BE2C (cell line): Measurements from ENCODE around the gene TCERG1L.

ENCODE experiments used
- DNase-seq: peaks from one replicate; pipeline ENCODE4 v3.0.0-alpha.2; 2020
- H3K27me3 ChIP-seq: fragments of 250-450 bp; sonication (Bioruptor Pico); 2 replicates; pipeline ENCODE4 v1.5.1; 2020; ENCODE audit warnings: mild to moderate bottlenecking
- H3K36me3 ChIP-seq: fragments of 250-450 bp; sonication (Bioruptor Pico); 2 replicates; pipeline ENCODE4 v1.5.1; 2020; ENCODE audit warnings: mild to moderate bottlenecking
- H3K4me1 ChIP-seq: fragments of 250-450 bp; sonication (Bioruptor Pico); 2 replicates; pipeline ENCODE4 v1.5.1; 2020
- H3K4me3 ChIP-seq: 2 replicates; pipeline ENCODE4 v1.5.1; 2011; ENCODE audit warnings: low read depth, low read length
- H3K9me3 ChIP-seq: fragments of 250-450 bp; sonication (Bioruptor Pico); 2 replicates; pipeline ENCODE4 v1.5.1; 2020
- TF ChIP-seq, protein P1 (sequence below): IDR thresholded peaks from 2 replicates; pipeline ENCODE4 v1.5.1; 2012; ENCODE audit warnings: mild to moderate bottlenecking, low read depth, low read length

The TCERG1L gene

DNA sequence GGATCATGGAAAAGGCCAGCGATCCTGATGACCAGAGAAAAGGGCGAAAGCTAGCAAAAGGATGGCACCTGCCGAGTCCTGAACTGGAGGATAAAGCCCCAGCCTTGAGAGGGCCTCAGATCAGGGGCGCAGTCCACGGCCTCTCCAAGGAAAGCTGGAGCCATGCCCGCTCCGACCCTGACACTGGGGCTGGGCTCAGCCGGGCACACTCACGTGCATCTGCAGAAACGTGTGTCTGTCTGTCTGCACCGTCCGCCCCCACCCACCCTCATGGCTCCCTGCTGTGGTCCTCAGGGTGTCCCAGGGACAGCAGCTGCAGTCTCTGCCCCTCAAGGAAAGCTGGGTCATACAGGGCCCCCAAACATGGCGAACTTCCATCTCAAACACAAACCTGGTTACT, 200.5 kb downstream of the TCERG1L start:
- H3K27me3 ChIP-seq, result no peaks in the 10 kb centered on the region
- TF ChIP-seq, protein P1, sequence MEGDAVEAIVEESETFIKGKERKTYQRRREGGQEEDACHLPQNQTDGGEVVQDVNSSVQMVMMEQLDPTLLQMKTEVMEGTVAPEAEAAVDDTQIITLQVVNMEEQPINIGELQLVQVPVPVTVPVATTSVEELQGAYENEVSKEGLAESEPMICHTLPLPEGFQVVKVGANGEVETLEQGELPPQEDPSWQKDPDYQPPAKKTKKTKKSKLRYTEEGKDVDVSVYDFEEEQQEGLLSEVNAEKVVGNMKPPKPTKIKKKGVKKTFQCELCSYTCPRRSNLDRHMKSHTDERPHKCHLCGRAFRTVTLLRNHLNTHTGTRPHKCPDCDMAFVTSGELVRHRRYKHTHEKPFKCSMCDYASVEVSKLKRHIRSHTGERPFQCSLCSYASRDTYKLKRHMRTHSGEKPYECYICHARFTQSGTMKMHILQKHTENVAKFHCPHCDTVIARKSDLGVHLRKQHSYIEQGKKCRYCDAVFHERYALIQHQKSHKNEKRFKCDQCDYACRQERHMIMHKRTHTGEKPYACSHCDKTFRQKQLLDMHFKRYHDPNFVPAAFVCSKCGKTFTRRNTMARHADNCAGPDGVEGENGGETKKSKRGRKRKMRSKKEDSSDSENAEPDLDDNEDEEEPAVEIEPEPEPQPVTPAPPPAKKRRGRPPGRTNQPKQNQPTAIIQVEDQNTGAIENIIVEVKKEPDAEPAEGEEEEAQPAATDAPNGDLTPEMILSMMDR, result no peak
- DNase-seq, result no peak
- H3K9me3 ChIP-seq, result no peaks in the 10 kb centered on the region
- no peaks in the 10 kb centered on the region for H3K36me3 ChIP-seq
- H3K4me3 ChIP-seq, result no peak overlapping the region
- no peaks in the 10 kb centered on the region for H3K4me1 ChIP-seq

DNA sequence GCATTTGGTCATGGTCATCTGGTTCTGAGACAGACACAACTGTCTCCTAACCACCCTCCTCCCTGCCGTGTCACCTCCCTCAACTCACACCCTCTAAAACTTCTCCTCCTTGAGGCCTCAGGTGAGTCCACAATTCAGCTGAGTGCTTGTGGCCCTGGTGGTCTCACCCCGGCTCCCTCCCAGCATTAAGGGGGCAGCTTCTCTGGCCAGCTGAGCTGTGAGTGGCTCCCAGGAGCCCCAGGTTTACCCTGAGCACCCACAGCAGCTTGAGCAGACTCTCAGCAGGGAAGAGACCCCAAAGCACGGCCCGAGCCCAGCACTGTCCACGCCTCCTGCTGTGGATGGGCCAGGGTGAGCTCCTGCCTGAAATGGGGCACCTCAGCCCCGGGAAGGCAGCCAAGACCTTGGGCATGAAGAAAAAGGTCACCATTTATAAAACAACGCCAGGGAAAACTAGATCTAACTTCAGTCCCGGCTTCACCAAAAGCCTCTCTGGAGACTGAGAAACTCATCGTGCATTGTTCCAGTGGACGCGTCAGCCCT, 201.2 kb downstream of the TCERG1L start:
- no peaks in the 10 kb centered on the region for H3K4me1 ChIP-seq
- H3K36me3 ChIP-seq, result no peaks in the 10 kb centered on the region
- no peaks in the 10 kb centered on the region for H3K27me3 ChIP-seq
- DNase-seq, result no peak
- H3K4me3 ChIP-seq, result no peak overlapping the region
- TF ChIP-seq, protein P1, result no peak
- H3K9me3 ChIP-seq, result no peaks in the 10 kb centered on the region

DNA sequence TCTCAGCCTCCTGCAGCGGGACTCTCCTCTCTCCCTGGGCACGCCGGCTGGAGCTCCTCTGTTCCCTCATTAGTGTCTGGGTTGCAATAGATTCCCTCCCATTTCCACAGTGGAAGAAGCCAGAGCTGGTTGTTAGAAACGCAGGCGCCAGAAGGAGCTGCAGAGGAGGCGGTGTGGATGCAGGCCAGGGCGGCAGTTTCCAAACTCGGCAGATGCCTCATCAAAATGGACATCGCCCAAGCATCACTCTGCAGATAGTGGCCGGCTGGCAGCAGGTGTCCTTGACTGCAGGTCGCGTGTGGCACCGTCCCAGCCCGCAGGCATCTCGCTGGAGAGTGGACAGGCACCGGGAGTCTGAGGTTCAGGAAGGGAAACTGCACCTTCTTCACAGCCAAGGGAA, 201.8 kb downstream of the TCERG1L start:
- no peaks in the 10 kb centered on the region for H3K27me3 ChIP-seq
- no peaks in the 10 kb centered on the region for H3K9me3 ChIP-seq
- no peaks in the 10 kb centered on the region for H3K4me1 ChIP-seq
- no peaks in the 10 kb centered on the region for H3K36me3 ChIP-seq
- TF ChIP-seq, protein P1, result no peak
- no peak overlapping the region for H3K4me3 ChIP-seq
- no peak for DNase-seq

DNA sequence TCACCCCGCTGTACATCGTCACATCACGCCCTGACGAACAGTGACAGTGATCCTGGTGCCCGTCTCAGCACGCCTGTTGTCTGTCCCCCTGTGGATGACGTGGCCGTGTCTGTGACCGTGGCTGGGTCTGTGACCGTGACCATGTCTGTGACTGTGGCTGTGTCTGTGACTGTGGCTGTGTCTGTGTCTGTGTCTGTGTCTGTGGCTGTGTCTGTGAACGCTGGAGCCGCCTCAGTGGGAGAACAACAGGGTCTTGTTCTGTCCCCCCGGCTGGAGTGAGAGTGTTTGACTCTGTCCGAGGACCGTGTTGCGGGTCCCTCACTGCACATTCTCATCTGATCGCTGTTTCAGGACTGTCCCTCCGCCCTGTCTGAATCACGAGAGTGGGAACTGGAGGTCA, 202.2 kb downstream of the TCERG1L start:
- no peaks in the 10 kb centered on the region for H3K27me3 ChIP-seq
- TF ChIP-seq, protein P1, result no peak

DNA sequence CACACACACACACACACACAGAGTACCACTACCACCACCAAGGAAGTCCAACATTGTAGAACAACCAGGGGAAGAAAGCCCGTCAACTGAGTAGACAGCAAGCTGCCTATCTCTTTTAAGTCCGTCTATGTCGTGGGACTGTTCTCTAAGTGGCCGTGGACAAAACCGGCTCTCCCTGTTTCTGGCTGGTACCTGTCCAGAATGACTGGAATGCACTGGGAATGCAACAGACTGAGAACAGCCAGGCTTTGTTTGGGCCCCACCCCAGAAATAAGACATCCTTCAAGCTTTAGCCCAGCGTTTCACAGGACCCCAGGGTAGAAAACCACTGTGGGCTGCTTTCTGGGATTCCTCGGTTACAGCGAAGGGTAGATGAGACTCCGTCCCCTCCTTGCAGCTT, 203.6 kb downstream of the TCERG1L start:
- TF ChIP-seq, protein P1, result no peak
- H3K4me3 ChIP-seq, result no peak overlapping the region
- H3K36me3 ChIP-seq, result no peaks in the 10 kb centered on the region
- H3K4me1 ChIP-seq, result no peaks in the 10 kb centered on the region
- H3K9me3 ChIP-seq, result no peaks in the 10 kb centered on the region
- H3K27me3 ChIP-seq, result no peaks in the 10 kb centered on the region
- DNase-seq, result no peak

More for the DNA sequence above, 202.2 kb downstream of the TCERG1L start:
- Histone ChIP-seq H3K4me1 (no peaks in the 10 kb centered on the region), H3K4me3 (no peak overlapping the region), H3K9me3 (no peaks in the 10 kb centered on the region), H3K36me3 (no peaks in the 10 kb centered on the region)
- no peak for DNase-seq

DNA sequence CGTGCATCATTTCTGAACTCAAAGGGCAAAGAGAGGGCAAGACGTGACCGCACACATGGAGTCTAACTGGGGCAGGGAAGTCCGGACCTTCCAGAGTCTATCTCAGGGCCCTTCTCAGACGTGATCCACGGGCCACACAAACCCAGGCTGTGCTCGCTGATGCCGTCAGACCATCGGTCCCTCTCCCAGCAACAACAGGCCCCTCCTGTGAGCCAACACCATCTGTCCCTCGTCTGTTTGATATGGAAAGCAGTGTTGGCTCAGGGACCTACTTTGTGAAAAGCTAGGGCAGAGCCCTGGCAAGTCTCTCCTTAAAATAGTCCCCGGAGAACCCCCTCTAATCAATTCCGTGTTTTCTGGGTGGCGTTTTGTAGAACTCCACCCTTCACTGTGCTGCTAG, 208.8 kb downstream of the TCERG1L start:
- no peaks in the 10 kb centered on the region for H3K27me3 ChIP-seq
- no peak overlapping the region for H3K4me3 ChIP-seq
- DNase-seq, result no peak
- no peaks in the 10 kb centered on the region for H3K9me3 ChIP-seq
- H3K36me3 ChIP-seq, result no peaks in the 10 kb centered on the region
- H3K4me1 ChIP-seq, result no peaks in the 10 kb centered on the region
- TF ChIP-seq, protein P1, result no peak
